GM04503 (cell line): ENCODE results near the gene ESR1.
A peak's percentile ranks its signal among the peaks of the same experiment; 100 is the strongest.
"Not testable (repeated sequence)": the region's sequence is repeated elsewhere in the genome, so short reads cannot be mapped to it uniquely, and the experiment has no call there.

Experiments used
- DNase-seq: peaks from one replicate; pipeline ENCODE4 v3.0.0-alpha.2; 2012; ENCODE audit warnings: low read depth

ESR1 gene

GRCh38 chr6:152054441-152054840 lies 247.0 kb downstream of the ESR1 start:
- DNase-seq: no peak

GRCh38 chr6:152055517-152055916 lies 248.0 kb downstream of the ESR1 start:
- DNase-seq: no peak

- no peak for DNase-seq
Measured at GRCh38 chr6:152057832-152058498, 250.5 kb downstream of the ESR1 start.

- DNase-seq: no peak
Measured at GRCh38 chr6:152059909-152060308, 252.4 kb downstream of the ESR1 start.

- DNase-seq: no peak
Measured at GRCh38 chr6:152062476-152062875, 255.0 kb downstream of the ESR1 start.

- no peak for DNase-seq
Measured at GRCh38 chr6:152063170-152063921, 255.9 kb downstream of the ESR1 start.

- no peak for DNase-seq
Measured at GRCh38 chr6:152068622-152069261, 261.3 kb downstream of the ESR1 start.

- DNase-seq: no peak
Measured at GRCh38 chr6:152070556-152070955, 263.1 kb downstream of the ESR1 start.

- DNase-seq: no peak
Measured at GRCh38 chr6:152071318-152071717, 263.8 kb downstream of the ESR1 start.

GRCh38 chr6:152071843-152072242 lies 264.4 kb downstream of the ESR1 start:
- no peak for DNase-seq

- DNase-seq: not testable (repeated sequence)
Measured at GRCh38 chr6:152076242-152076641, 268.8 kb downstream of the ESR1 start.

GRCh38 chr6:152078001-152078400 lies 270.5 kb downstream of the ESR1 start:
- DNase-seq: no peak

GRCh38 chr6:152078804-152079203 lies 271.3 kb downstream of the ESR1 start:
- DNase-seq: no peak

- DNase-seq: no peak
Measured at GRCh38 chr6:152085451-152085921, 278.0 kb downstream of the ESR1 start.

- no peak for DNase-seq
Measured at GRCh38 chr6:152086223-152086873, 278.9 kb downstream of the ESR1 start.

GRCh38 chr6:152087096-152087495 lies 279.6 kb downstream of the ESR1 start:
- DNase-seq: no peak

- DNase-seq: no peak
Measured at GRCh38 chr6:152087701-152088100, 280.2 kb downstream of the ESR1 start.

GRCh38 chr6:152089992-152090391 lies 282.5 kb downstream of the ESR1 start:
- peak; percentile 27 for DNase-seq

GRCh38 chr6:152091201-152091600 lies 283.7 kb downstream of the ESR1 start:
- DNase-seq: no peak

GRCh38 chr6:152091851-152092341 lies 284.4 kb downstream of the ESR1 start:
- peak; percentile 27 for DNase-seq

GRCh38 chr6:152093711-152094110 lies 286.2 kb downstream of the ESR1 start:
- no peak for DNase-seq

GRCh38 chr6:152094276-152094675 lies 286.8 kb downstream of the ESR1 start:
- DNase-seq: no peak
